ENCODE measurements around the gene TES. TPM values are rescaled to one million over a fixed set of nuclear protein-coding genes. Genes with fewer than 3 reads are reported as not detected.

Gene TES
- polyA plus RNA-seq, 1 donor (not counting 4 experiments of a cell fraction or from before 2014, with no cell fraction given), result 187 TPM

GRCh38 chr7:116236020-116236630, 25.8 kb downstream of the TES start:
- peaks cover 6 to 24% of the 10 kb centered on the region in 2 experiments for H3K36me3 ChIP-seq (ENCODE audit: control insufficient read depth in 2 of 2, extremely low read depth in 1 of 2, insufficient read depth in 2 of 2, low read length in 2 of 2)
- H3K27ac ChIP-seq (ENCODE audit: control insufficient read depth, insufficient read depth, low read length), result no peak overlapping the region
- no peak overlapping the region for H3K4me3 ChIP-seq (ENCODE audit: control insufficient read depth in 2 of 3, extremely low read depth in 1 of 3, insufficient read depth in 2 of 3, low read depth in 1 of 3, low read length in 3 of 3)
- H3K4me2 ChIP-seq (ENCODE audit: control insufficient read depth, extremely low read depth, insufficient read depth, low read depth, low read length), result no peak overlapping the region
- peaks cover 6% of the 10 kb centered on the region for H4K20me1 ChIP-seq (ENCODE audit: control insufficient read depth, extremely low read depth, insufficient read depth, low read length)
- DNase-seq (ENCODE audit: low read depth, low spot score) (no peak), FAIRE-seq (no peak)
- dilution Hi-C loops (cut with MboI; ENCODE audit: extremely low pct_ligation_motif_present, low sequenced_read_pairs), result no loop called here
- no peaks in the 10 kb centered on the region for H3K9me1 ChIP-seq (ENCODE audit: control insufficient read depth, extremely low read depth, insufficient read depth, low read length)
- H3K4me1 ChIP-seq (ENCODE audit: control insufficient read depth, extremely low read depth, insufficient read depth, low read length), result peaks cover 25% of the 10 kb centered on the region
- TF ChIP-seq EZH2 (IDR thresholded peaks at IDR 0.05; ENCODE audit: low read length), result no peak
- TF ChIP-seq CTCF (optimal IDR thresholded peaks at IDR 0.05 in 1 of 3, IDR thresholded peaks at IDR 0.05 in 1 of 3, conservative IDR thresholded peaks at IDR 0.05 in 1 of 3; ENCODE audit: extremely low read depth in 1 of 3, insufficient read depth in 2 of 3, low read length in 3 of 3), result peak in 2 of 3 experiments; percentile 22 to 27
- no peaks in the 10 kb centered on the region for H3K27me3 ChIP-seq (ENCODE audit: control insufficient read depth, extremely low read depth, insufficient read depth, low read length)
- no peak overlapping the region for H3K9ac ChIP-seq (ENCODE audit: control insufficient read depth, extremely low read depth, insufficient read depth, low read length)
- H2AFZ ChIP-seq (ENCODE audit: control insufficient read depth, low read length), result no peak overlapping the region
- H3K9me3 ChIP-seq (ENCODE audit: control insufficient read depth, low read depth, low read length), result no peaks in the 10 kb centered on the region
- peaks cover 88% of the 10 kb centered on the region for H3K79me2 ChIP-seq (ENCODE audit: control insufficient read depth, insufficient read depth, low read length)

- H4K20me1 ChIP-seq (ENCODE audit: control insufficient read depth, extremely low read depth, insufficient read depth, low read length), result no peaks in the 10 kb centered on the region
- peaks cover 8 to 25% of the 10 kb centered on the region in 2 experiments for H3K36me3 ChIP-seq (ENCODE audit: control insufficient read depth in 2 of 2, extremely low read depth in 1 of 2, insufficient read depth in 2 of 2, low read length in 2 of 2)
- FAIRE-seq (no peak), DNase-seq (ENCODE audit: low read depth, low spot score) (no peak)
- dilution Hi-C loops (cut with MboI; ENCODE audit: extremely low pct_ligation_motif_present, low sequenced_read_pairs), result no loop called here
- no peak overlapping the region for H3K9ac ChIP-seq (ENCODE audit: control insufficient read depth, extremely low read depth, insufficient read depth, low read length)
- H2AFZ ChIP-seq (ENCODE audit: control insufficient read depth, low read length), result no peak overlapping the region
- H3K9me1 ChIP-seq (ENCODE audit: control insufficient read depth, extremely low read depth, insufficient read depth, low read length), result no peaks in the 10 kb centered on the region
- H3K27me3 ChIP-seq (ENCODE audit: control insufficient read depth, extremely low read depth, insufficient read depth, low read length), result no peaks in the 10 kb centered on the region
- no peak overlapping the region for H3K4me3 ChIP-seq (ENCODE audit: control insufficient read depth in 2 of 3, extremely low read depth in 1 of 3, insufficient read depth in 2 of 3, low read depth in 1 of 3, low read length in 3 of 3)
- no peak for TF ChIP-seq CTCF (optimal IDR thresholded peaks at IDR 0.05 in 1 of 3, IDR thresholded peaks at IDR 0.05 in 1 of 3, conservative IDR thresholded peaks at IDR 0.05 in 1 of 3; ENCODE audit: extremely low read depth in 1 of 3, insufficient read depth in 2 of 3, low read length in 3 of 3)
- TF ChIP-seq EZH2 (IDR thresholded peaks at IDR 0.05; ENCODE audit: low read length), result no peak
- H3K79me2 ChIP-seq (ENCODE audit: control insufficient read depth, insufficient read depth, low read length), result peaks cover 80% of the 10 kb centered on the region
- no peak overlapping the region for H3K4me2 ChIP-seq (ENCODE audit: control insufficient read depth, extremely low read depth, insufficient read depth, low read depth, low read length)
- H3K27ac ChIP-seq (ENCODE audit: control insufficient read depth, insufficient read depth, low read length), result no peak overlapping the region
- no peaks in the 10 kb centered on the region for H3K9me3 ChIP-seq (ENCODE audit: control insufficient read depth, low read depth, low read length)
- no peaks in the 10 kb centered on the region for H3K4me1 ChIP-seq (ENCODE audit: control insufficient read depth, extremely low read depth, insufficient read depth, low read length)
Observed at GRCh38 chr7:116239020-116239419, 28.7 kb downstream of the TES start.
